RWPE2 (cell line): Measurements from ENCODE around the gene UBXN2A.

ENCODE experiments used
- ATAC-seq: fragments of 200-7000 bp; cut with Tn5 transposase; 3 replicates; pipeline ENCODE4 v1.9.1; 2021; ENCODE audit warnings: low read depth
- DNase-seq: peaks from one replicate; pipeline ENCODE4 v3.0.0-alpha.2; 2020; ENCODE audit warnings: low spot score
- H3K27ac ChIP-seq: fragments of 450-650 bp; 2 replicates; pipeline ENCODE4 v1.5.1; 2017; ENCODE audit warnings: mild to moderate bottlenecking; ENCODE audit not compliant: poor library complexity, severe bottlenecking
- H3K27me3 ChIP-seq: fragments of 250-450 bp; sonication (Bioruptor Pico); 2 replicates; pipeline ENCODE4 v1.5.1; 2021; ENCODE audit warnings: mild to moderate bottlenecking, moderate library complexity; ENCODE audit not compliant: insufficient read depth, poor library complexity, severe bottlenecking
- H3K36me3 ChIP-seq: fragments of 250-450 bp; sonication (Bioruptor Pico); 2 replicates; pipeline ENCODE4 v1.5.1; 2020; ENCODE audit warnings: low read depth, mild to moderate bottlenecking, moderate library complexity
- H3K4me1 ChIP-seq: fragments of 250-450 bp; sonication (Bioruptor Pico); 2 replicates; pipeline ENCODE4 v1.5.1; 2021; ENCODE audit warnings: mild to moderate bottlenecking, moderate library complexity; ENCODE audit not compliant: insufficient read depth, poor library complexity, severe bottlenecking
- H3K4me3 ChIP-seq: fragments of 250-450 bp; sonication (Bioruptor Pico); 2 replicates; pipeline ENCODE4 v1.5.1; 2021; ENCODE audit warnings: mild to moderate bottlenecking, moderate library complexity; ENCODE audit not compliant: severe bottlenecking
- H3K9me3 ChIP-seq: fragments of 250-450 bp; sonication (Bioruptor Pico); 2 replicates; pipeline ENCODE4 v1.5.1; 2021; ENCODE audit warnings: mild to moderate bottlenecking, moderate library complexity; ENCODE audit not compliant: severe bottlenecking
- TF ChIP-seq, protein P1 (sequence below): fragments of 450-650 bp; IDR thresholded peaks from one replicate; pipeline ENCODE4 v1.5.1; 2017; ENCODE audit warnings: mild to moderate bottlenecking, moderate library complexity; ENCODE audit not compliant: poor library complexity, severe bottlenecking

UBXN2A gene

DNA sequence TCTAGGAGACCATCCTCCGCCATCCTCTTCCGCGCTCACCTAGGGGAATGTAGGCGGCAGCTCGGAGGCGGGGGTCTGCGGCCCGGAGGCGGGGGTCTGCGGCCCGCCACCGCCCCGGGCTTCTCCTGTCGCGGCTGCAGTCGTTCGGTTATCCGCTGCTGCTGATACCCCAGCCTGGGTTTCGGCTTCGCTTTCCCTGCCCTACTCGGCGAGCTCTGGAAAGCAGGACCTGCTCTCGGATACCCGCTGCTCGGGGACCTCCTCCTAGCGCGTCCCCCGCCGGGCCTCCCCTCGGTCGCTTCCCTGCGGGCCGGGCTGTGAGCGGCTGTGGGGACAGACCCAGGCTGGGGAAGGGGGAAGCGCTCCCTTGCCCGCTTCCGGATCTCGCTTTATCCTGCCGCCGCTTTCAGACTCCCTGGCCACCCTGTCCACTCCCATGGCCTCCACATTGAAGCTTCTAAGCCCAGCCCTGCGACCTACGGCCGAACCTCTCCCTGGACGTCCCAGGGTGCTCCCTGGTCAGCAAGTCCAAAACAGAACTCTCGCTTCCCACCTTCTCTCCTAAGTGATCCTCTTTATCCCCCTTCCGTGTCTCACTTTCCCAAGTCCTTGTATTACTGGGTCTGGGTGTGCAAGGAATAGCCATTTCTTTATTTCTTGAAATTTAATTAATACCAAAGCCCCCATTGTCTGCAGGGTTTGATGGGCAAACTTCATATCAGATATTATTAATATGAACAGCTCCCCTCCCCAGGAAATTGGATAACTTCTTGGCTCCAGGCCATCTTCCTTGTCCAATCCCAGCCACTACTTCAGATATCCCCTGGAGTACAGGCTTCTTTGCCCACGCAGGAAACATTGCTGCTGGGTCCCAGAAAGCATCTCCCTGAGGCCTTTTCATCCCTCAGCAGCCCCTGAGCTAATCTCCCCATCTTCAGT is 110.0 kb downstream of the UBXN2A start:
- H3K36me3 ChIP-seq: no peaks in the 10 kb centered on the region
- ATAC-seq (no peak), DNase-seq (no peak)
- peak overlapping the region; percentile 48 for H3K4me3 ChIP-seq
- peak overlapping the region; percentile 19 for H3K27ac ChIP-seq
- TF ChIP-seq, protein P1, sequence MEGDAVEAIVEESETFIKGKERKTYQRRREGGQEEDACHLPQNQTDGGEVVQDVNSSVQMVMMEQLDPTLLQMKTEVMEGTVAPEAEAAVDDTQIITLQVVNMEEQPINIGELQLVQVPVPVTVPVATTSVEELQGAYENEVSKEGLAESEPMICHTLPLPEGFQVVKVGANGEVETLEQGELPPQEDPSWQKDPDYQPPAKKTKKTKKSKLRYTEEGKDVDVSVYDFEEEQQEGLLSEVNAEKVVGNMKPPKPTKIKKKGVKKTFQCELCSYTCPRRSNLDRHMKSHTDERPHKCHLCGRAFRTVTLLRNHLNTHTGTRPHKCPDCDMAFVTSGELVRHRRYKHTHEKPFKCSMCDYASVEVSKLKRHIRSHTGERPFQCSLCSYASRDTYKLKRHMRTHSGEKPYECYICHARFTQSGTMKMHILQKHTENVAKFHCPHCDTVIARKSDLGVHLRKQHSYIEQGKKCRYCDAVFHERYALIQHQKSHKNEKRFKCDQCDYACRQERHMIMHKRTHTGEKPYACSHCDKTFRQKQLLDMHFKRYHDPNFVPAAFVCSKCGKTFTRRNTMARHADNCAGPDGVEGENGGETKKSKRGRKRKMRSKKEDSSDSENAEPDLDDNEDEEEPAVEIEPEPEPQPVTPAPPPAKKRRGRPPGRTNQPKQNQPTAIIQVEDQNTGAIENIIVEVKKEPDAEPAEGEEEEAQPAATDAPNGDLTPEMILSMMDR: no peak
- no peaks in the 10 kb centered on the region for H3K27me3 ChIP-seq
- H3K9me3 ChIP-seq: no peaks in the 10 kb centered on the region
- H3K4me1 ChIP-seq: peaks cover 7% of the 10 kb centered on the region

DNA sequence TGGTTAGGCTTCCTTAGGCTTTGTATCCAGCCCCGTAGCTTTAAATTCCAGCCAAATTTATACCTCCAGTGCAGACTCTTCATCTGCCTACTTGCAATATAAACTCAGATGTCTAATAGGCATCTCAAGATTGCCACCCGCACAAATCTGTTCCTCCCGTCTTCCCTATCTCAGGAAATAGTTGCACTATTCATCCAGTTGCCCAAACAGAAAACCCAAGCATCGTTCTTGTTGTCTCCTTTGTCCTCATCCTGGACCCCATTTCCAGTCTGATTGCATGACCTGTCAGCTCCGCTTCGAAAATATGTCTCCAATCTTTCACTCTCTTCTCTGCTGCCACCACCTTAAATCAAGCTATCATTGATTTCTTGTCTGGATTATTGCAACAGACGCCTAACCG is 111.6 kb downstream of the UBXN2A start:
- no peaks in the 10 kb centered on the region for H3K9me3 ChIP-seq
- H3K27ac ChIP-seq: no peak overlapping the region

DNA sequence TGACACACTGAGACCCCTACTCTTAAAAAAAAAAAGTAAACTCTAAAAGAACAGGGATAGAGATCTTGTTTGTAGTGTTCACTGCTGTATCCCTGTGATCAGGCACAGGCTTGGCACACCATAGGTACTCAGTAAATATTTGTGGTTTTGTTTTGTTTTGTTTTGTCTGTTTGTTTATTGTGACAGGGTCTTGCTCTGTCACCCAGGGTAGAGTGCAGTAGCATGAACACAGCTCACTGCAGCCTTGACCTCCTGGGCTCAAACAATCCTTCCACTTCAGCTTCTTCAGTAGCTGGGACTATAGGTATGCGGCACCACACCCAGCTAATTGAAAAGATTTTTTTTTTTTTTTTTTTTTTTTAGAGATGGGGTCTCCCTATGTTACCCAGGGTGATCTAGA is 112.7 kb downstream of the UBXN2A start:
- no peak overlapping the region for H3K4me3 ChIP-seq
- no peaks in the 10 kb centered on the region for H3K27me3 ChIP-seq
- H3K9me3 ChIP-seq: no peaks in the 10 kb centered on the region
- TF ChIP-seq, protein P1: no peak
- no peak for ATAC-seq
- H3K27ac ChIP-seq: no peak overlapping the region
- DNase-seq: no peak
- H3K4me1 ChIP-seq: no peaks in the 10 kb centered on the region
- H3K36me3 ChIP-seq: no peaks in the 10 kb centered on the region

More for the DNA sequence above, 111.6 kb downstream of the UBXN2A start:
- Histone ChIP-seq H3K4me1 (peaks cover 2% of the 10 kb centered on the region), H3K27me3 (no peaks in the 10 kb centered on the region), H3K36me3 (no peaks in the 10 kb centered on the region), H3K4me3 (no peak overlapping the region)
- no peak for DNase-seq
- TF ChIP-seq, protein P1: no peak
- ATAC-seq: no peak
